Smooth muscle cell of the umbilical artery (primary cell): ENCODE data around the gene CYP4F2. TPM values are rescaled to one million over a fixed set of nuclear protein-coding genes. Genes with fewer than 3 reads are reported as not detected.

Experiments
- total RNA-seq: library from RNA; depleted of rRNA; stranded (reverse); fragments of >200 nt; gene quantifications from 2 replicates; pipeline ENCODE4 v1.2.3, GENCODE V29; 2014

The CYP4F2 gene, protein sequence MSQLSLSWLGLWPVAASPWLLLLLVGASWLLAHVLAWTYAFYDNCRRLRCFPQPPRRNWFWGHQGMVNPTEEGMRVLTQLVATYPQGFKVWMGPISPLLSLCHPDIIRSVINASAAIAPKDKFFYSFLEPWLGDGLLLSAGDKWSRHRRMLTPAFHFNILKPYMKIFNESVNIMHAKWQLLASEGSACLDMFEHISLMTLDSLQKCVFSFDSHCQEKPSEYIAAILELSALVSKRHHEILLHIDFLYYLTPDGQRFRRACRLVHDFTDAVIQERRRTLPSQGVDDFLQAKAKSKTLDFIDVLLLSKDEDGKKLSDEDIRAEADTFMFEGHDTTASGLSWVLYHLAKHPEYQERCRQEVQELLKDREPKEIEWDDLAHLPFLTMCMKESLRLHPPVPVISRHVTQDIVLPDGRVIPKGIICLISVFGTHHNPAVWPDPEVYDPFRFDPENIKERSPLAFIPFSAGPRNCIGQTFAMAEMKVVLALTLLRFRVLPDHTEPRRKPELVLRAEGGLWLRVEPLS
- not detected in 2 replicates for total RNA-seq

DNA sequence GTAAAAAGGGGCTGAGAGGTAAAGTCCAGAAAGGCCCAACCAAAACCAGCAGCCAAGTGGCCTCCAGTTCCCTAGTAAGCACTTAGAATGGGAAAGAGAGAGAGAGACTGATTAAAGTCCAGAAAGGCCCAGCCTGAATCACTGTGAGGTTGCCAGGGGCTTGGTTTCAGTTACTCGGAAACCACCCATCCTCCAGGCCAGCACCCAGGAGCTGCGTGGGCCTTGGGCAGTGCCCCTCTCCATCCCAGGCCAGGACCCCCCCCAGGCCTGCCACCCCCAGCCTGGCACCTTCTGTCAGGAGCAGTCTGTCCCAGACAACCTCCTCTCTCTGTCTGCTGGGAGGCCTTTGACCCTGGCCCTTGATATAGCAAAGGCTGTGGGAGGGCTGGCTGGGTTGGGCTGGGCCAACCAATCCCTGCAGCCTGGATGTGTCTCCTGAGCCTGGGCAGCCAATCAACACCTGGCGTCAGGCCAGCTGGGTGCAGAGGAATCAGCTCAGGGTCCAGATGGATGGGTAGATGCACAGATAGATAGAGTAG lies at the start of gene CYP4F2:
Gene CYP4F2, minus strand, starts transcription at position 337 of the 539 bp plus-strand sequence. CDS start 463 bp downstream, outside the sequence.

DNA sequence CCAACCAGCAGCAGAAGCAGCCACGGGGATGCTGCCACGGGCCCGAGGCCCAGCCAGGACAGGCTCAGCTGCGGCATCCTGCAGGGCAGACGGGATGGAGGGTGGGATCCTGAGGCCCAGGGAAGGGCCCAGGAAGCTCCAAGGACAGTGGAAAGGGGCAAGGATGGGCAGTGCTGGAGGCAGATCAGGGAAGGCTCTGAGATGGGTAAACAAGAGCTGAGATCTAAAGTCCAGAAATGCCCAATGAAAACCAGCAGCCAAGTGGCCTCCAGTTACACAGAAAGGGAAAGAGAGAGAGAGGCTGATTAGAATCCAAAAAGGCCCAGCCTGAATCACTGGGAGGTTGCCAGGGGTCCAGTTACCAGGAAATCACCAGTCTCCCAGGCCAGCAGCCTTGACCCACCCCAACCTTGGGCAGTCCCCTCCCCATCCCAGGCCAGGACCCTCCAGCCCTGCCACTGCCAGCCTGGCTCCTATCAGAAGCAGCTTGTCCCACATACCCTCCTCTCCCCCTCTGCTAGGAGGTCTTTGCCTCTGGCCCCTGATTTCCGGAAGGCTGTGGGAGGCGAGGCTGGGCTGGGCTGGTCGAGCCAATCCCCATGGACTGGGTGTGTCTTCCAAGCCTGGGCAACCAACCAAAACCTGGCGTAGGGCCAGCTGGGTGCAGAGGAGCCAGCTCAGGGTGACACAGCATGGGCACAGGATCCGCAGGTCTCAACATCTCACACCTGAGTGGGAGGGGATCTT lies 36.6 kb upstream of the CYP4F2 start, which contains the start of gene CYP4F11:
Gene CYP4F11, minus strand, starts transcription at position 198 of the 747 bp plus-strand sequence. Its CDS starts 121 bp downstream, at position 77.

Other genes starting within 250 kb of the CYP4F2 start
- not detected in 2 replicates for gene CYP4F12, start 225.0 kb downstream of the CYP4F2 start, total RNA-seq
- not detected in 2 replicates for gene OR10H2, start 170.1 kb downstream of the CYP4F2 start, total RNA-seq
- gene OR10H3, start 160.1 kb downstream of the CYP4F2 start, total RNA-seq, result not detected in 2 replicates
- gene OR10H5, start 110.4 kb downstream of the CYP4F2 start, total RNA-seq, result not detected in 2 replicates
- not detected in 2 replicates for gene OR10H1, start 82.4 kb downstream of the CYP4F2 start, total RNA-seq
- not detected in 2 replicates for gene CYP4F11, start 36.5 kb upstream of the CYP4F2 start, total RNA-seq
- not detected in 2 replicates for gene OR10H4, start 50.9 kb upstream of the CYP4F2 start, total RNA-seq
- gene TPM4, start 178.4 kb upstream of the CYP4F2 start, total RNA-seq, result 896 and 1,573 TPM in 2 replicates
- gene RAB8A, start 213.8 kb upstream of the CYP4F2 start, total RNA-seq, result 38.6 and 67.0 TPM in 2 replicates
- not detected in 2 replicates for gene HSH2D, start 245.6 kb upstream of the CYP4F2 start, total RNA-seq